ENCODE measurements around the gene FAM83E. TPM values are rescaled to one million over a fixed set of nuclear protein-coding genes. Genes with fewer than 3 reads are reported as not detected.

FAM83E gene
- polyA plus RNA-seq, 1 donor from 2014 or later: 0.73 TPM

GRCh38 chr19:48611872-48612271 is 3.0 kb downstream of the FAM83E start:
- Histone ChIP-seq H3K27me3 (ENCODE audit: insufficient read depth, low read depth, low read length) (no peaks in the 10 kb centered on the region), H3K36me3 (ENCODE audit: insufficient read depth, low read length) (peaks cover under 1% of the 10 kb centered on the region), H2AFZ (ENCODE audit: low read depth, low read length) (no peak overlapping the region), H3K4me3 (ENCODE audit: low read length) (no peak overlapping the region), H3K27ac (ENCODE audit: low read length) (no peak overlapping the region), H3K9me2 (ENCODE audit: insufficient read depth, low read length) (no peaks in the 10 kb centered on the region), H3K4me2 (ENCODE audit: low read length) (no peak overlapping the region), H3K79me2 (replicated peaks; ENCODE audit: insufficient read depth, low read length) (peaks cover 5% of the 10 kb centered on the region), H3K9me3 (ENCODE audit: low read length) (no peaks in the 10 kb centered on the region), H4K20me1 (ENCODE audit: insufficient read depth) (no peaks in the 10 kb centered on the region), H3K9ac (ENCODE audit: low read length) (no peak overlapping the region), H3F3A (ENCODE audit: insufficient read depth, low read length, poor library complexity, severe bottlenecking) (no peaks in the 10 kb centered on the region)
- no peak for TF ChIP-seq REST (IDR thresholded peaks at IDR 0.05; ENCODE audit: borderline replicate concordance)
- no peak for TF ChIP-seq CTCF (IDR thresholded peaks at IDR 0.05; ENCODE audit: poor library complexity, severe bottlenecking)
- TF ChIP-seq POLR2AphosphoS5 (IDR thresholded peaks at IDR 0.05): no peak
- TF ChIP-seq EP300 (conservative IDR thresholded peaks at IDR 0.05; ENCODE audit: poor library complexity, severe bottlenecking): no peak

GRCh38 chr19:48609571-48610108 is 5.2 kb downstream of the FAM83E start:
- H3K9me2 ChIP-seq (ENCODE audit: insufficient read depth, low read length): no peaks in the 10 kb centered on the region
- H3F3A ChIP-seq (ENCODE audit: insufficient read depth, low read length, poor library complexity, severe bottlenecking): no peaks in the 10 kb centered on the region
- no peak overlapping the region for H3K4me2 ChIP-seq (ENCODE audit: low read length)
- no peaks in the 10 kb centered on the region for H3K36me3 ChIP-seq (ENCODE audit: insufficient read depth, low read length)
- H3K27me3 ChIP-seq (ENCODE audit: insufficient read depth, low read depth, low read length): no peaks in the 10 kb centered on the region
- H3K27ac ChIP-seq (ENCODE audit: low read length): no peak overlapping the region
- no peak for TF ChIP-seq TAF1 (IDR thresholded peaks at IDR 0.05; ENCODE audit: low read depth)
- TF ChIP-seq REST (IDR thresholded peaks at IDR 0.05; ENCODE audit: borderline replicate concordance): no peak
- TF ChIP-seq SMC3 (conservative IDR thresholded peaks at IDR 0.05; ENCODE audit: poor library complexity): no peak
- no peak for TF ChIP-seq RAD21 (conservative IDR thresholded peaks at IDR 0.05)
- TF ChIP-seq EP300 (conservative IDR thresholded peaks at IDR 0.05; ENCODE audit: poor library complexity, severe bottlenecking): no peak
- no peak for TF ChIP-seq CTCF (IDR thresholded peaks at IDR 0.05; ENCODE audit: poor library complexity, severe bottlenecking)
- TF ChIP-seq POLR2AphosphoS5 (IDR thresholded peaks at IDR 0.05): no peak
- no peak for TF ChIP-seq MXI1 (conservative IDR thresholded peaks at IDR 0.05; ENCODE audit: poor library complexity, severe bottlenecking)
- TF ChIP-seq EZH2 (IDR thresholded peaks at IDR 0.05; ENCODE audit: borderline replicate concordance, insufficient read depth, low read length, poor library complexity, severe bottlenecking): no peak
- H3K4me3 ChIP-seq (ENCODE audit: low read length): no peak overlapping the region
- no peaks in the 10 kb centered on the region for H3K79me2 ChIP-seq (replicated peaks; ENCODE audit: insufficient read depth, low read length)
- no peak overlapping the region for H2AFZ ChIP-seq (ENCODE audit: low read depth, low read length)
- no peak overlapping the region for H3K9ac ChIP-seq (ENCODE audit: low read length)
- H3K9me3 ChIP-seq (ENCODE audit: low read length): no peaks in the 10 kb centered on the region
- no peaks in the 10 kb centered on the region for H4K20me1 ChIP-seq (ENCODE audit: insufficient read depth)

All from neural cell (in vitro differentiated cells).